Suprapubic skin (tissue), 3 donors: ENCODE data around the gene PCDHGC4.

Experiments used
- CTCF ChIP-seq, 2 donors: fragments of 200-600 bp in 1 of 2; fragments of 450-650 bp in 1 of 2; sonication (generic) in 1 of 2; IDR thresholded peaks; one replicate each; pipeline ENCODE4 v1.5.1; 2016 to 2019; ENCODE audit warnings: antibody characterized with exemption in 2 of 2, mild to moderate bottlenecking in 1 of 2, moderate library complexity in 1 of 2
- POLR2AphosphoS5 ChIP-seq, 3 donors: sonication (generic); formaldehyde crosslinking; IDR thresholded peaks; one replicate each; pipeline ENCODE4 v1.6.1; 2017; ENCODE audit warnings: antibody characterized with exemption in 3 of 3

- TF ChIP-seq CTCF (IDR thresholded peaks at IDR 0.05) (no peak), POLR2AphosphoS5 (IDR thresholded peaks at IDR 0.05) (no peak)
Measured at GRCh38 chr5:141487131-141487530, 2.3 kb downstream of the PCDHGC4 start.
